HCT116 (cell line): ENCODE results near the gene PLK1. TPM values are rescaled to one million over a fixed set of nuclear protein-coding genes. Genes with fewer than 3 reads are reported as not detected.

ENCODE experiments used
- ATAC-seq: fragments of 200-7000 bp; cut with Tn5 transposase; 2 replicates; pipeline ENCODE4 v1.9.1; 2020; ENCODE audit warnings: mild to moderate bottlenecking, moderate library complexity
- BruUV-seq: library from RNA; stranded (reverse); fragments of 400-500 nt; replicated peaks from 2 replicates; lab custom pipeline; 2021; lab: Mats Ljungman, UMichigan
- CTCF ChIA-PET: fragments of 300-600 bp; sonication (Branson Sonifier 250); formaldehyde crosslinking; loops from one replicate; lab custom pipeline; 2021; ENCODE audit warnings: antibody characterized with exemption; lab: Charles Lee
- POLR2A ChIA-PET: fragments of 300-600, 350-600 bp; sonication (Branson Sonifier 250); formaldehyde crosslinking; loops from one replicate; lab custom pipeline; 2021; ENCODE audit warnings: antibody characterized with exemption; lab: Charles Lee
- RAD21 ChIA-PET, 2 experiments: fragments of 300-600 bp; sonication (Branson Sonifier 250); formaldehyde crosslinking; loops; one replicate each; lab custom pipeline; 2023; ENCODE audit warnings: low total read pairs in 2 of 2; ENCODE audit not compliant: uncharacterized antibody in 2 of 2, unreplicated experiment in 2 of 2, low non-redundant PET in 1 of 2; lab: Charles Lee
- DNase-seq: peaks from one replicate; pipeline ENCODE4 v3.0.0-alpha.2; 2010; ENCODE audit warnings: low read depth, low spot score
- H2AFZ ChIP-seq: fragments of 200-600 bp; shearing (Covaris generic), sonication (generic); 2 replicates; pipeline ENCODE4 v1.6.1; 2017; ENCODE audit warnings: low read depth, mixed run types, mixed read lengths, antibody characterized with exemption, low read length; ENCODE audit not compliant: poor library complexity, severe bottlenecking
- H3K27ac ChIP-seq: 2 replicates; pipeline ENCODE4 v1.5.1; 2012; ENCODE audit warnings: low read depth, low read length
- H3K27me3 ChIP-seq: fragments of 200-600 bp; sonication (generic); 2 replicates; pipeline ENCODE4 v1.6.1; 2016; ENCODE audit warnings: mixed run types, low read length, mixed read lengths; ENCODE audit not compliant: insufficient read depth
- H3K36me3 ChIP-seq, 2 experiments: fragments of 200-500 bp in 1 of 2; fragments of 200-600 bp in 1 of 2; sonication (Bioruptor generic) in 1 of 2; sonication (generic) in 1 of 2; 2 replicates each; pipeline versions ENCODE4 v1.5.1 to v1.6.1; 2014 to 2016; ENCODE audit warnings: low read length in 2 of 2, inconsistent platforms in 1 of 2, mixed read lengths in 1 of 2, mixed run types in 1 of 2; ENCODE audit not compliant: insufficient read depth in 2 of 2, control insufficient read depth in 1 of 2
- H3K4me1 ChIP-seq, 2 experiments: fragments of 200-600 bp in 1 of 2; sonication (generic) in 1 of 2; 2 replicates each; pipeline versions ENCODE4 v1.5.1 to v1.6.1; 2012 to 2017; ENCODE audit warnings: low read length in 2 of 2, inconsistent platforms in 1 of 2, mild to moderate bottlenecking in 1 of 2, mixed read lengths in 1 of 2, mixed run types in 1 of 2, moderate library complexity in 1 of 2; ENCODE audit not compliant: insufficient read depth in 2 of 2, control insufficient read depth in 1 of 2
- H3K4me2 ChIP-seq: fragments of 200-600 bp; sonication (generic); 2 replicates; pipeline ENCODE4 v1.6.1; 2017; ENCODE audit warnings: mixed run types, low read length, mixed read lengths
- H3K4me3 ChIP-seq, 2 experiments: fragments of 200-600 bp in 1 of 2; sonication (generic) in 1 of 2; replicated peaks in 1 of 2; 2 replicates each; pipeline ENCODE4 v1.5.1; 2011 to 2016; ENCODE audit warnings: low read length in 2 of 2, control low read depth in 1 of 2, low read depth in 1 of 2, mild to moderate bottlenecking in 1 of 2, mixed read lengths in 1 of 2, mixed run types in 1 of 2
- H3K79me2 ChIP-seq: fragments of 200-600 bp; sonication (generic); 2 replicates; pipeline ENCODE4 v1.6.1; 2017; ENCODE audit warnings: mild to moderate bottlenecking, mixed run types, low read length, moderate library complexity, mixed read lengths; ENCODE audit not compliant: insufficient read depth
- H3K9ac ChIP-seq: fragments of 200-600 bp; sonication (generic); 2 replicates; pipeline ENCODE4 v1.6.1; 2016; ENCODE audit warnings: low read length, mixed read lengths
- H3K9me2 ChIP-seq: fragments of 200-600 bp; sonication (generic), shearing (Covaris generic); 2 replicates; pipeline ENCODE4 v1.6.1; 2017; ENCODE audit warnings: mixed run types, mild to moderate bottlenecking, moderate library complexity; ENCODE audit not compliant: insufficient read depth
- H3K9me3 ChIP-seq, 2 experiments: fragments of 200-500 bp in 1 of 2; fragments of 200-600 bp in 1 of 2; sonication (Bioruptor generic) in 1 of 2; sonication (generic) in 1 of 2; 2 replicates each; pipeline ENCODE4 v1.6.1; 2014 to 2017; ENCODE audit warnings: low read length in 2 of 2, mixed read lengths in 2 of 2, inconsistent platforms in 1 of 2, low read depth in 1 of 2, mild to moderate bottlenecking in 1 of 2, mixed run types in 1 of 2, moderate library complexity in 1 of 2; ENCODE audit not compliant: control insufficient read depth in 1 of 2, insufficient read depth in 1 of 2
- H4K20me1 ChIP-seq: fragments of 200-600 bp; sonication (generic), shearing (Covaris generic); 2 replicates; pipeline ENCODE4 v1.6.1; 2017; ENCODE audit warnings: mixed run types, mild to moderate bottlenecking, moderate library complexity; ENCODE audit not compliant: insufficient read depth
- ATF3 ChIP-seq: IDR thresholded peaks from 2 replicates; pipeline ENCODE4 v1.6.1; 2012
- CBX3 ChIP-seq: IDR thresholded peaks from 2 replicates; pipeline ENCODE4 v1.6.1; 2012; ENCODE audit warnings: low read depth
- EGR1 ChIP-seq: IDR thresholded peaks from 2 replicates; pipeline ENCODE4 v1.6.1; 2012; ENCODE audit warnings: low read depth
- ELF1 ChIP-seq: IDR thresholded peaks from 2 replicates; pipeline ENCODE4 v1.6.1; 2012; ENCODE audit warnings: low read depth, borderline replicate concordance
- EZH2 ChIP-seq: fragments of 200-600 bp; sonication (generic); IDR thresholded peaks from 2 replicates; pipeline ENCODE4 v1.6.1; 2017; ENCODE audit warnings: antibody characterized with exemption, mixed run types
- JUND ChIP-seq: IDR thresholded peaks from 2 replicates; pipeline ENCODE4 v1.6.1; 2012
- MAX ChIP-seq: IDR thresholded peaks from 2 replicates; pipeline ENCODE4 v1.6.1; 2012
- POLR2A ChIP-seq: IDR thresholded peaks from 2 replicates; pipeline ENCODE4 v1.7.0; 2011; ENCODE audit warnings: borderline replicate concordance; ENCODE audit not compliant: insufficient read depth, insufficient read length; ENCODE audit errors: extremely low read depth
- POLR2AphosphoS5 ChIP-seq: IDR thresholded peaks from 2 replicates; pipeline ENCODE4 v1.6.1; 2011; ENCODE audit warnings: mild to moderate bottlenecking, low read depth, low read length, moderate library complexity
- RAD21 ChIP-seq: IDR thresholded peaks from 2 replicates; pipeline ENCODE4 v1.6.1; 2012; ENCODE audit warnings: low read depth, mild to moderate bottlenecking
- TCF7L2 ChIP-seq: IDR thresholded peaks from 2 replicates; pipeline ENCODE4 v1.7.0; 2011; ENCODE audit warnings: borderline replicate concordance, inconsistent platforms; ENCODE audit not compliant: insufficient read depth, insufficient read length; ENCODE audit errors: extremely low read depth
- YY1 ChIP-seq: IDR thresholded peaks from 2 replicates; pipeline ENCODE4 v1.6.1; 2011; ENCODE audit warnings: low read length, low read depth, moderate library complexity, mild to moderate bottlenecking; ENCODE audit not compliant: insufficient replicate concordance; ENCODE audit errors: extremely low read depth
- ZBTB33 ChIP-seq: IDR thresholded peaks from 2 replicates; pipeline ENCODE4 v1.6.1; 2011; ENCODE audit warnings: mild to moderate bottlenecking, low read length, moderate library complexity; ENCODE audit not compliant: insufficient replicate concordance; ENCODE audit errors: extremely low read depth
- ZFX ChIP-seq: fragments of 450-650 bp; IDR thresholded peaks from 2 replicates; pipeline ENCODE4 v1.6.1; 2017
- intact Hi-C: fragments of 100-400 bp; cut with micrococcal nuclease; formaldehyde crosslinking; loops from 2 replicates; pipeline ENCODE4 v1.10.0; 2022
- total RNA-seq: library from RNA; stranded (reverse); gene quantifications from one replicate; pipeline ENCODE4 v1.2.1, GENCODE V29; 2021; ENCODE audit not compliant: unreplicated experiment

PLK1 gene
- total RNA-seq, 1 experiment from 2014 or later: 144 TPM

GRCh38 chr16:23642246-23642774, 36.4 kb upstream of the PLK1 start:
- Histone ChIP-seq H3K27me3 (no peaks in the 10 kb centered on the region), H3K79me2 (peaks cover 74% of the 10 kb centered on the region), H3K9me3 (no peaks in the 10 kb centered on the region), H3K4me3 (peak overlapping the region; percentile 70 to 100), H3K9me2 (no peaks in the 10 kb centered on the region), H2AFZ (no peak overlapping the region), H3K4me2 (peak overlapping the region; percentile 90), H3K27ac (peak overlapping the region; percentile 70), H3K4me1 (peaks cover 2 to 23% of the 10 kb centered on the region in 2 experiments; a peak in 3 of 4 replicates), H3K36me3 (peaks cover 5 to 10% of the 10 kb centered on the region in 2 experiments; a peak in 3 of 4 replicates), H4K20me1 (no peaks in the 10 kb centered on the region), H3K9ac (peak overlapping the region; percentile 85)
- TF ChIP-seq YY1: no peak
- no peak for TF ChIP-seq MAX
- no peak for TF ChIP-seq POLR2A
- no peak for TF ChIP-seq POLR2AphosphoS5
- no peak for TF ChIP-seq TCF7L2
- no peak for TF ChIP-seq ZFX
- no peak for TF ChIP-seq EGR1
- no peak for TF ChIP-seq RAD21
- no peak for TF ChIP-seq JUND
- TF ChIP-seq ATF3: no peak
- no peak for TF ChIP-seq ZBTB33
- no peak for TF ChIP-seq EZH2
- TF ChIP-seq CBX3: no peak
- no peak for TF ChIP-seq ELF1
- BruUV-seq: no TSS peak
- ATAC-seq (no peak), DNase-seq (no peak)
- ChIA-PET RAD21 (no interaction called here), CTCF (interaction anchor here (3.0 kb wide), 1 partner anchor 46 kb away, joined by 7 read pairs; the partner anchor contains the start of gene NDUFAB1), POLR2A (no interaction called here)
- intact Hi-C loops: no loop called here
